ENCODE results near the gene CALHM1. TPM values are rescaled to one million over a fixed set of nuclear protein-coding genes. Genes with fewer than 3 reads are reported as not detected.
"Not testable (repeated sequence)": the region's sequence is repeated elsewhere in the genome, so short reads cannot be mapped to it uniquely, and the experiment has no call there.

The CALHM1 gene
- not detected for polyA plus RNA-seq (2012; ENCODE audit: insufficient read depth, insufficient read length)

- no peak within 1 kb of the TSS for H3K4me3 ChIP-seq (ENCODE audit: low read length)
- DNase-seq (ENCODE audit: low read depth, low spot score), result no peak
Observed at GRCh38 chr10:103458720-103459119, at the start of gene CALHM1. Gene CALHM1, minus strand, starts transcription at chr10:103458900. Its CDS starts 149 bp downstream, at chr10:103458751.

- no peak overlapping the region for H3K4me3 ChIP-seq (ENCODE audit: low read length)
- no peak for DNase-seq (ENCODE audit: low read depth, low spot score)
Observed at GRCh38 chr10:103507235-103508191, 48.8 kb upstream of the CALHM1 start.

DNA sequence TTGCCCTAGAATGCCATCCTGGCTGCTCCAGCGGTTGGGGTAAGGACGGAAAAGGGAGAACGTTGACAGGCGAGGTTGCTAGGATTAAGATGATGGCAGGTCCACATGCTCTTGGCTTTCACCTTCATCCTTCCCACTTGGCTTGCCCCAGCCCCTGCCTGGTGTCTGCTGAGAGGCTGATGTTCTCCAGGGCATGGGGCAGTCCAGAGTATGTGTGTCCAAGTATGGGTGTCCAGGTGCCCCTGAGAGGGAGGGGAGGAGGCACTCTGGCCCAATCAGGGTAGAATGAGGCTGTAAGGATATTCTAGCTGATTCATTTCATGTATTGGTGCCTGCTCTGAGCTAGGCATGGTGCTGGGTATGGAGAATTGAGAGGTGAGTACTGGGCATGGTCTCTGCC lies 47.4 kb upstream of the CALHM1 start:
- no peak for DNase-seq (ENCODE audit: low read depth, low spot score)
- no peak overlapping the region for H3K4me3 ChIP-seq (ENCODE audit: low read length)

DNA sequence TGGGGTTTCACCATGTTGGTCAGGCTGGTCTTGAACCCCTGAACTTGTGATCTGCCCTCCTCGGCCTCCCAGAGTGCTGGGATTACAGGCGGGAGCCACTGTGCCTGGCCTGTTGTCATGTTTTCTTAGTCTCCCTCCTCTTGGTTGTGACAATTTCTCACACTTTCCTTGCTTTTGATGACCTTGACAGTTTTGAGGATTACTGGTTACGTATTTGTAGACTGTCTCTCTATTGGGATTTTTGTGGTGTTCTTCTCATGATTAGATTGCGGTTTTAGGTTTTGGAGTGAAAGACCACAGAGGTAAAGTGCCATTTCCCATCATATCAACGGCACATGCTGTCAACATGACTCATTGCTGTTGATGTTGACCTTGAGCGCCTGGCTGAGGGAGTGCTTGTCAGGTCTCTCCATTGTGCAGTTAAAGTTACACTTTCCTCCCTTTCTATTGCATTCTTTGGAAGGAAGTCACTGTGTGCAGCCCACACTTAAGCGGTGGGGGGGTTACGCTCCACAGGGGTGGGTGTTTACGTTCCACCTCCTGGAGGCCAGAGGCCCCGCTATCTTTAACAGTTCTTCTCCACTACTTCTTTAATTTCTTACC lies 45.6 kb upstream of the CALHM1 start:
- DNase-seq (ENCODE audit: low read depth, low spot score), result peak; percentile 60
- H3K4me3 ChIP-seq (ENCODE audit: low read length), result no peak overlapping the region

GRCh38 chr10:103503777-103504176 lies 45.1 kb upstream of the CALHM1 start:
- not testable (repeated sequence) for H3K4me3 ChIP-seq (ENCODE audit: low read length); DNase-seq (ENCODE audit: low read depth, low spot score)

DNA sequence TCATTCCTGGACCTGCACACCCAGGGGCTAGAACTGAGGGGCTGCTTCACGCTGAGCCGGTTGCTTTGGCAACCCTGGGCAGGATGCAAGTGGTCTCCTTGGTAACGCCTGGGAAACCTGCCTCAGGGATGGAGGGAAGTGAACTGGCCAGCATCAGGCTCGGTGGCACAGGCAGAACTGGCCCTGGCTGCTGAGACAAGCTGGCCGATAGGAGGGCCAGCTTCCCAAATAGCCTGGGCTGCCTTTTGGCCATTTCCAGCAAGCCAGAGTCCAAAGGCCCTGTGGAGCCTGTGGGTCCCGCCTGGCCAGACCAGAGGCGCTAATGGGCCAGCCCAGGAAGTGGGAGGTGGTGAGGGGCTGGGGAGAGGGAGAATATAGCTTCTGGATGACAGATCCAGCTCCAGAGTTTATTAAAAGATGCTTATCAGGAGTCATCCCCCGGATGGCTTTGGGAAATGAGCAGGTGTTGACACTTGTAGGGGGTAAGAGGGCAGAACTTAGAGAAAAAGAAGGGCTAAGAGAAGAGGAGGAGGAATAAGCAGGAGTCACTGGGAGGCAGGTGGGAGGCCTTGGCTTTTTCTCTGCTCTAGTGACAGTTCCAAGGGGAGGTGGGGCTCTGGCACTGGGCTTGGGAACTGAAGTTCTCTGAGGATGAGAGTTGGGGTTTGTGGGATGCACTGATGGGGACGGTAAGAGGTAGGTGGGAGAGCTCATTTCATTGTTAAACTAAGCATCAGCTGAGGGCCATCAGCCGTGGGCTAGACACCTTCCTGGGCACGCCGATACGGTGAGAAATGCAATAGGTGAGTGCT lies 44.4 kb upstream of the CALHM1 start:
- no peak overlapping the region for H3K4me3 ChIP-seq (ENCODE audit: low read length)
- DNase-seq (ENCODE audit: low read depth, low spot score), result no peak

DNA sequence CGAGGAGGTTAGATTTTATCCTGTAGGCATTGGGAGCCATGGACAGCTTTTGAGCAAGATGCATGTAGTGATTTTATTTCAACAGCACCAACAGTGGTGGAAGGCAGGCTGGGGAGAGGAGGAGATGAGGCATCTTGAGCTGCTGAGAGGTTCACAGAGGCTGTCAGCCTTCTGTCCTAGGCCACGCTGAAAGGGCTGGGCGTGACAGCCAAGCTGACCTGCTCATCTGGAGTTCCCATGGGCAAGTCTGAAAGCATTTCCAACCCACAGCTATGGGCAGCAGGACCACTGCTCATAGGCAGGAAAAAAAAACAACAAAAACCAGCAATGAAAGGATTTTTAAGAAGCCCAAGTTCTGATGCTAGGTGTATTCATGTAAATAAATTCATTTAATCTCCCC lies 42.5 kb upstream of the CALHM1 start:
- DNase-seq (ENCODE audit: low read depth, low spot score), result no peak
- no peak overlapping the region for H3K4me3 ChIP-seq (ENCODE audit: low read length)

- no peak overlapping the region for H3K4me3 ChIP-seq (ENCODE audit: low read length)
- DNase-seq (ENCODE audit: low read depth, low spot score), result no peak
Observed at GRCh38 chr10:103500481-103500880, 41.8 kb upstream of the CALHM1 start.

GRCh38 chr10:103499881-103500280 lies 41.2 kb upstream of the CALHM1 start:
- no peak overlapping the region for H3K4me3 ChIP-seq (ENCODE audit: low read length)
- no peak for DNase-seq (ENCODE audit: low read depth, low spot score)

DNA sequence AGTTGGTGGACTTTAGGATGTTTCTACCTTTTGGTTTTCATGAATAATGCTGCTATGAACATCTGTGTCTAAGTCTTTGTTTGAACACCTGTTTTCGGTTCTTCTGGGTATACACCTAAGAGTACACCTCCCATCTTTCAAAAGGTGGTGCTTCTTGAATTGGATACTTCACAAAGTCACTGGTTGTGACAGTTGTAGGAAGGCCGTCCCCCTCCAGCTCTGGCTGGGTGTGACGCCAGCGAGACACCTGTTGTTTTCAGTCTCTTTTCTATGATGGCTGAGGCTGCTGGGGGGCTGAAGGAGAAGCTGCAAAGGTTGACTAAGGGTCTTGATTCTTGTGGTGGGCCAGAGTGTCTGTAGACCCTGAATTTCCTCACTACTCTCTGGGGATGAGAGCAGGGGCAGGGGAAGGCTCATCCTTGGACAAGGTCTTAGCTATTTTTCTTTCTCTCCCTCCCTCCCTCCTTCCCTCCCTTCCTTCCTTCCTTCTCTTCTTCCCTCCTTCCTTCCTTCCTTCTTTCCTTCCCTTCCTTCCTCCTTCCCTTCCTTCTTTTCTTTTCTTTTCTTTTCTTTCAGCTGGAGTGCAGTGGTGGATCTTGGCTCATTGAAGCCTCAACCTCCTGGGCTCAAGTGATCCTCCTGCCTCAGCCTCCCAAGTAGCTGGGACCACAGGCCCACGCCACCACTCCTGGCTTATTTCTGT lies 40.4 kb upstream of the CALHM1 start:
- no peak for DNase-seq (ENCODE audit: low read depth, low spot score)
- H3K4me3 ChIP-seq (ENCODE audit: low read length), result no peak overlapping the region

- H3K4me3 ChIP-seq (ENCODE audit: low read length), result no peak overlapping the region
- DNase-seq (ENCODE audit: low read depth, low spot score), result no peak
Observed at GRCh38 chr10:103497161-103497915, 38.6 kb upstream of the CALHM1 start.

- H3K4me3 ChIP-seq (ENCODE audit: low read length), result no peak overlapping the region
- no peak for DNase-seq (ENCODE audit: low read depth, low spot score)
Observed at GRCh38 chr10:103495321-103495720, 36.6 kb upstream of the CALHM1 start.

DNA sequence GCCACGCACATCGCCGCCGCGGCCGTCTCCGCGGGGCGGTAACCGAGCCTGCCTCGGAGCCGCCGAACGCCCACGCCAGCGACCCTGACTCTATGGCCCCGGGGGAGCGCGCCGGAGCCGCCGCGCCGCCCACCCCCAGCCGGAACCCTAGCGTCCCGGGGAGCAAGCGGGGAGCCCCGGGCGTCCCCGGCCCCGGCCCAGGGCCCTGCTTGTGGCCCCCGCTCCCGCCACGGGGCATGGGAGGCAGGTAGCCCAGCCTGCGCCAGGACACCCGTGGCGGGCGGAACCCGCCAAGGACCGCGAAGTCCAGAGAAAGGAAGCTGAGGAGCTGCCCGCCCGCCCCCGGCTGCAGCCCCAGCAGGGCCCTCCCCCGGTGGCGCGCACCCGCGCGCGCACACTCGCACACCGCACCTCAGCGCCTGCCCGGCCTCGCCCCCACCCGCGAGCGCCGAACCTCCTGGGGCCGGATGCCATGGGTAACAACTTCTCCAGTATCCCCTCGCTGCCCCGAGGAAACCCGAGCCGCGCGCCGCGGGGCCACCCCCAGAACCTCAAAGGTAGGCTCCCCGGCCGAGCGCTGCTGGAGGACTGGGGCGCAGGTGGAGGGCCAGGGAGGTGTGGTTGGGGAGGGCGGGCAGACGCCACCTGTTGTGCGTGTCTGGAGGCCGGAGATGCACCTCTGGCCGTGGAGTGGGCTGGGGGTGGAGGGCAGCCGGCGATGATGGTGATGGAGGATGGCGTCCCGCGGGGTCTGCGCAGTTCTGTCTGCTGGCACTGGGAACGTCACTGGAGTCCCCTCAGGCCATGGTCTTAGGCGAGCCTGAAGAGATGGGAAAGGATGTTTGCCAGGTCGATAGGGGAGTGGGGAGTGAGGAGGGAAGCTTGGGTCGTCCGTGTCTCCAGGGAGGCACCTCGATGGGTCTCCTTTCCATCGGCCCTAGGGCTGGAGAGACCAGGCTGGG lies 35.5 kb upstream of the CALHM1 start:
- no peak for DNase-seq (ENCODE audit: low read depth, low spot score)
- H3K4me3 ChIP-seq (ENCODE audit: low read length), result peak overlapping the region; percentile 16; the same call in 1 of the 2 replicates

GRCh38 chr10:103493362-103493915 lies 34.7 kb upstream of the CALHM1 start, which contains the start of gene NEURL1:
Gene NEURL1, plus strand, starts transcription at chr10:103493705. Its CDS starts 683 bp downstream, at chr10:103494388.
- H3K4me3 ChIP-seq (ENCODE audit: low read length), result peak within 1 kb of the TSS; percentile 18
- peak; percentile 28 for DNase-seq (ENCODE audit: low read depth, low spot score)

- H3K4me3 ChIP-seq (ENCODE audit: low read length), result no peak overlapping the region
- no peak for DNase-seq (ENCODE audit: low read depth, low spot score)
Observed at GRCh38 chr10:103492655-103493261, 34.1 kb upstream of the CALHM1 start.

GRCh38 chr10:103491729-103492364 lies 33.1 kb upstream of the CALHM1 start:
- no peak overlapping the region for H3K4me3 ChIP-seq (ENCODE audit: low read length)
- no peak for DNase-seq (ENCODE audit: low read depth, low spot score)
